GM12874 (cell line): Measurements from ENCODE around the gene RASAL3.

Source experiments
- CTCF ChIP-seq: IDR thresholded peaks from 2 replicates; pipeline ENCODE4 v1.5.1; 2011; ENCODE audit warnings: low read depth, mild to moderate bottlenecking, control low read depth, low read length, moderate library complexity; ENCODE audit not compliant: insufficient read depth

Gene RASAL3

GRCh38 chr19:15455996-15456395 lies 8.3 kb downstream of the RASAL3 start:
- TF ChIP-seq CTCF: no peak

GRCh38 chr19:15453906-15454860 lies 10.2 kb downstream of the RASAL3 start:
- TF ChIP-seq CTCF: no peak

GRCh38 chr19:15453091-15453578 lies 11.2 kb downstream of the RASAL3 start:
- no peak for TF ChIP-seq CTCF

- no peak for TF ChIP-seq CTCF
Measured at GRCh38 chr19:15452111-15453047, 12.0 kb downstream of the RASAL3 start.

GRCh38 chr19:15450528-15450890 lies 13.8 kb downstream of the RASAL3 start:
- TF ChIP-seq CTCF: no peak

GRCh38 chr19:15449620-15450527 lies 14.5 kb downstream of the RASAL3 start, which contains the start of gene WIZ:
Gene WIZ (minus strand): TSS chr19:15449956. CDS start chr19:15448307, 1,649 bp downstream.
- no peak for TF ChIP-seq CTCF
